NCI-H446 (cell line): ENCODE results near the gene FBXO10.
"Not testable (repeated sequence)": the region's sequence is repeated elsewhere in the genome, so short reads cannot be mapped to it uniquely, and the experiment has no call there.

Source experiments
- DNase-seq, 2 experiments: peaks; one replicate each; lab custom pipeline; 2025; lab: John Stamatoyannopoulos, UW

Gene FBXO10

GRCh38 chr9:37549527-37549926 is 26.7 kb downstream of the FBXO10 start:
- no peak for DNase-seq

- DNase-seq, result no peak
Observed at GRCh38 chr9:37547328-37547878, 28.8 kb downstream of the FBXO10 start.

GRCh38 chr9:37543468-37543867 is 32.7 kb downstream of the FBXO10 start:
- DNase-seq, result no peak

- DNase-seq, result no peak
Observed at GRCh38 chr9:37542895-37543294, 33.3 kb downstream of the FBXO10 start.

- DNase-seq, result no peak
Observed at GRCh38 chr9:37542488-37542887, 33.7 kb downstream of the FBXO10 start.

- DNase-seq, result no peak
Observed at GRCh38 chr9:37541465-37541864, 34.7 kb downstream of the FBXO10 start.

GRCh38 chr9:37540634-37541033 is 35.5 kb downstream of the FBXO10 start:
- no peak for DNase-seq

- DNase-seq, result no peak
Observed at GRCh38 chr9:37539634-37540033, 36.5 kb downstream of the FBXO10 start.

GRCh38 chr9:37538099-37538498 is 38.1 kb downstream of the FBXO10 start:
- no peak for DNase-seq

- no peak for DNase-seq
Observed at GRCh38 chr9:37534901-37535300, 41.3 kb downstream of the FBXO10 start.

- no peak for DNase-seq
Observed at GRCh38 chr9:37534412-37534811, 41.8 kb downstream of the FBXO10 start.

GRCh38 chr9:37531699-37532098 is 44.5 kb downstream of the FBXO10 start:
- DNase-seq, result no peak

GRCh38 chr9:37528652-37529471 is 47.3 kb downstream of the FBXO10 start:
- DNase-seq, result no peak

GRCh38 chr9:37523916-37524315 is 52.3 kb downstream of the FBXO10 start:
- no peak for DNase-seq

GRCh38 chr9:37522971-37523370 is 53.2 kb downstream of the FBXO10 start:
- no peak for DNase-seq

GRCh38 chr9:37521111-37521510 is 55.1 kb downstream of the FBXO10 start:
- DNase-seq, result no peak

GRCh38 chr9:37520641-37521040 is 55.5 kb downstream of the FBXO10 start:
- no peak for DNase-seq

GRCh38 chr9:37517923-37518322 is 58.3 kb downstream of the FBXO10 start:
- no peak for DNase-seq

GRCh38 chr9:37515620-37516258 is 60.4 kb downstream of the FBXO10 start:
- DNase-seq, result no peak

GRCh38 chr9:37514999-37515398 is 61.2 kb downstream of the FBXO10 start:
- DNase-seq, result no peak

- not testable (repeated sequence) for DNase-seq
Observed at GRCh38 chr9:37514415-37514814, 61.8 kb downstream of the FBXO10 start.

- no peak for DNase-seq
Observed at GRCh38 chr9:37512437-37512836, 63.7 kb downstream of the FBXO10 start.
